HuH-7.5 (cell line): ENCODE measurements around the gene LRFN3.
"Not testable (repeated sequence)": the region's sequence is repeated elsewhere in the genome, so short reads cannot be mapped to it uniquely, and the experiment has no call there.

Experiments
- DNase-seq: peaks from one replicate; pipeline ENCODE4 v3.0.0; 2011; ENCODE audit warnings: low spot score

The LRFN3 gene

GRCh38 chr19:35939307-35940077, 3.3 kb downstream of the LRFN3 start:
- no peak for DNase-seq

- DNase-seq, result no peak
Observed at GRCh38 chr19:35940078-35940775, 4.1 kb downstream of the LRFN3 start.

- DNase-seq, result no peak
Observed at GRCh38 chr19:35940839-35941238, 4.7 kb downstream of the LRFN3 start.

- no peak for DNase-seq
Observed at GRCh38 chr19:35942235-35942634, 6.1 kb downstream of the LRFN3 start.

DNA sequence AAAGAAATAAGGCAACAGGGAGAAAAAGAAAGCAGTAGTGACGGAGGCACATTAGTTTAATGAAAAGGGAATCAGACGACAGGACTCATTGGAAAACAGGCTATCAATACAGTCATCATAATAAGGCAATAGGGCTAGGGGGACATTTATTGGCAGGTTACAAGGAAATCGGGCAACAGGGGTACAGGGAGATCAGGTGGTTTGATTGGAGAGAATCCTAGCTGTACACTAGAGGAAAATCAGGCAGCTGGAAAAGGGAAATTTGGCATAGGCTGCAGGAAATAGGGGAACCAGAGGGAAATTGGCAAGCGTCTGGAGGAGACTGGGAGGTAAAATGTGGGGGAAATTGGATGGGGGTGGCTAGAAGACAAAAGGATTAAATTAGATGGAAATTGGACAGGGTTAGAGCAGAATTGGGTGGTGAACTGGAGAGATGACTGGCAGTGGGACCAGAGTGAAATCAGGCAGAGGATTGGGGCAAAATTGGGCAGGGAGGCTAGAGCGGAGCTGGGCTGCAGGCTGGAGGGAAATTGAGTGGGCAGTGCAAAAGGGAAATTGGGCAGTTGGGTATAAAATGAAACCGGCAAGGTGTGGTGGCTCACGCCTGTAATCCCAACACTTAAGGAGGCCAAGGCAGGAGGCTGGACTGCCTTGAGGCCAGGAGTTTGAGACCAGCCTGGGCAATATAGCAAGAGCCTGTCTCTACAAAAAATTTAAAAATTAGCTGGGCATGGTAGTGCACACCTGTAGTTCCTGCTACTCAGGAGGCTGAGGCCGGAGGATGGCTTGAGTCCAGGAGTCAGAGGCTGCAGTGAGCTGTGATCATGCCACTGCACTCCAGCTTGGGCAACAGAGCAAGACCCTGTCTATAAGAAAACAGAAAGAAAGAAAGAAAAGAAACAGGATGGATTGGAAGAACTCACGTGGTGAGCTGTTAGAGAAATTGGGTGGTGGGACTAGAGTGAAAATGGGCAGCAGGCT, 7.4 kb downstream of the LRFN3 start:
- no peak for DNase-seq

- DNase-seq, result no peak
Observed at GRCh38 chr19:35944556-35944955, 8.4 kb downstream of the LRFN3 start.

DNA sequence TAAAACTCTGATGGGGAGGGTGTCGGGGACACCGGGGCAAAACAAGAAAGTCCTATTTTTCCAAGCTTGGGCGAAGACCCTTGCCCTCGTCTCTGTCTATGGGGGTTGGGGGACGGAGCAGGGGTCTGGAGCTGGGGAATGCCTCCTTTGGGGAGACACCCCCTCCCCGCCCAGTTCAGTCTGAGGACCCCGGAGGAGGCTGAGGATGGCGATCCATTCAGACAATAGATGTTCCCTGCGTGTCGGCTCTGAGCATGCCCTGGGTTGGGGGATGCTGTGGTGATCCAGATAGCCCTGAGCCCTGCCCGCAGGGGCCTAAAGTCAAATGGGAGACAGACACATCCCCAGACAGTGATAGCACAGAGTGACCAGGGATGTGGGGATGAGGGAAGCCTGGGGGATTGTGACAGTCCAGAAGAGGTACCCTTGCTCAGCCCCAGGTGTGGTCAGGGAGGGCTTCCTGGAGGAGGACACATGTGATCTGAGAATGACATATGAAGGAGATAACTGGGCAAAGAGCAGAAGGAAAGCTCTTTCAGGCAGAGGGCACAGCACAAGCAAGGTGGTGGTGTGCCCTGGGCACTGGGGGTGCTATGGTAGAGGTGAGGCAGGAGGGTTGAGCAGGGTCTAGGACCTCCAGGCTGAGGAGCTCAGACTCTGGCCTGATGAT, 9.1 kb downstream of the LRFN3 start:
- no peak for DNase-seq

GRCh38 chr19:35946203-35946602, 10.0 kb downstream of the LRFN3 start:
- DNase-seq, result no peak

DNA sequence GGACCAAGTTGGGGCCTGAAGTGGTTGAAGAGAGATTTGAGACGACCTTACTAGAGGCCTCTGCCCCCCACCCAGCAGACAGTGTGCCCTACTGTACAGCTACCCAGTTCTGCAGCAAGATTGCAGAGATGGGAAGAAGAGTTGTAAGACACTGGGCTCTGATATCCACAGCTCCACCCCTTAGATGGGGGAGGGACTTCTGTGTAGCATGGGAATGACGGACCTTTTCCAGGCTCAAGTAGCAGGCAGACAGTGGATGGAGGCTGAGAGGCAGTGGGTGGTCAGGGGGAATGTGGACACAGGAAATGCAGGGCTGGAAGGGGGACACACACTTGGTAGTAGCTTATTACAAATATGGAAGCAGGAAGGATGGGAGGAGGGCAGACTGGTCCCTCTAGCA, 13.0 kb downstream of the LRFN3 start:
- DNase-seq, result no peak

GRCh38 chr19:35955881-35956634, 19.9 kb downstream of the LRFN3 start:
- DNase-seq, result no peak

- not testable (repeated sequence) for DNase-seq
Observed at GRCh38 chr19:35957411-35957810, 21.2 kb downstream of the LRFN3 start.

- no peak for DNase-seq
Observed at GRCh38 chr19:35958660-35959039, 22.5 kb downstream of the LRFN3 start.

GRCh38 chr19:35959040-35959967, 23.1 kb downstream of the LRFN3 start:
- no peak for DNase-seq

GRCh38 chr19:35959968-35960320, 23.8 kb downstream of the LRFN3 start:
- no peak for DNase-seq

- no peak for DNase-seq
Observed at GRCh38 chr19:35960432-35960972, 24.3 kb downstream of the LRFN3 start.

DNA sequence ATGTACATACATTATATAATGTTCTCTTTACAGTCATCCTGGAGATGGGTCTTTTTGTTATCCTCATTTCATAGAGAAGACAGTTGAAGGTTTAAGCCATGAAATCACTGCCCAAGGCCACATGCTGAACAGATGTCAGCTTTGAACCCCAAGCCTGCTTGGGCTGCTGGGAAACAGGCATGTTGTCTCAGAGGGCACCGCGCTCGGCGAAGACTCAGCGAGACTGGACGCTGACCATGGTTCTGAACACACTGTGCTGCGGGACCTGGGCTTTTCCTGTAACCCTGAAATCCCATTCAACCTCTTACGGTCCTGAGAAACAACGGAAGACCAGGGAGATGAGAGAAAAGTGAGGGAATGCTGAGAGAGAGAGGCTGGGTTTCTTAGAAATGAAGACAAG, 27.3 kb downstream of the LRFN3 start:
- peak; percentile 66 for DNase-seq

- DNase-seq, result no peak
Observed at GRCh38 chr19:35966771-35967170, 30.6 kb downstream of the LRFN3 start.

DNA sequence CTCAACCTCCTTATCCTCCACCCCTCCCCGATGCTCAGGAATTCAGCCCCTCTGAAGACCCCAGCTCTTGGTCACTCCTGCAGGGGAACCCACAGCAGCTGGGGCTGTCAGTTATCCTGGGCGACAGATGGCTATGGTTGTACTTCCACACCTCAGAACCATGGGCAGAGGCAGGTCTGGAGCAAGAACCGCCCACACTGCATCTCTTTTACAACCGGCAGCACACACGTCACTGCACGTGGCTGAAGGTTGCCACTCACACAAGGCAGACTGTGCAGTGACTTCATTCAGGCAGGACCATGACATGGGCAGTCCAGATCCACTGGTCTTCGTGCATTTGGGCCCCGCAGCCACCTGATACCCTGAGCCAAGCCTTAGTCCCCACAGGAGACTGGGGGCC, 37.3 kb downstream of the LRFN3 start:
- DNase-seq, result no peak

DNA sequence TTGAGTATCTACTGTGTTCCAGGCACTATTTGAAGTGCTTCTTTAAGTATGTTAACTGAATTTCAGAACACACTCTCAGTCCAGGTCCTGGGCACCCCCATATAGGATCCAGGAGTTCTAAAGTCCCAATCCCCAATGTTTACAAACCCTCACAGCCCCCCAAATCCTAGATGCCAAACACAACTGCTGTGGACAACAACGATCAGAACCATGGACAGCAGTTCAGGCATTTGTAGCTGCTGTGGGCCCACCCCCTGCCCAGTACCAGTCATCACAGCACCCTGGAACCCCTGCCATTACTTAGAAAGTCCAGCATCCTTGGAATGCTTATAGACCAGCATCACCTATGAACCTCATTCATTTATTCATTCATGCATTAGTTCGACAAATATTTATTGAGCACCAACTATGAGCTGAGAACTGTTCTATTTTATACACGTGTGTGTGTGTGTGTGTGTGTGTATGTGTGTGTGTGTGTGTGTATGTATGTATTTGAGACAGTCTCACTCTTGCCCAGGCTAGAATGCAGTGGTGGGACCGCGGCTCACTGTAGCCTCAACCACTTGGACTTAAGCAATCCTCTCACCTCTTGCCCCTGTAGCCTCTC, 39.5 kb downstream of the LRFN3 start:
- DNase-seq, result peak; percentile 64
